NOMO-1 treated with dmso at 0.1 percent for 144 hours (cell line): ENCODE measurements around the gene VWCE.
"Not testable (repeated sequence)": the region's sequence is repeated elsewhere in the genome, so short reads cannot be mapped to it uniquely, and the experiment has no call there.

Source experiments
- DNase-seq: peaks from one replicate; lab custom pipeline; 2025; ENCODE audit not compliant: unreplicated experiment; lab: John Stamatoyannopoulos, UW

VWCE gene

DNA sequence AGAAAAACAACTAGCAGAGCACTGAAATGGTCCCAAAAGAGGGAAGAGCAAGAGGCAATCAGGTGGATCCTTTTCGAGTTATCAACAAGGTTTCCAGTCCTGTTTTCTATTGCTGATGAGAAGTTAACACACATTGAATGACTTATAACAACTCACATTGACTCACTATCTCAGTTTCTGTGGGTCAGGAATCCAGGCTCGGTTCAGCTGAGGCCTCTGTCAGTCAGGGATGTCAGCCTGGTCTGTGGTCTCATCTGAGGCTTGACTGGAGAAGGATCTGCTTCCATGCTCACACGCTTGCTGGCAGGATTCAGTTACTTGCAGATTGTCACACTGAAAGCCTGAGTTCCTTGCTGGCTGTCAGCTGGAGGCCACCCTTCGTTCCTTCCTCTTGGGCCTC is 76.8 kb downstream of the VWCE start:
- not testable (repeated sequence) for DNase-seq

DNA sequence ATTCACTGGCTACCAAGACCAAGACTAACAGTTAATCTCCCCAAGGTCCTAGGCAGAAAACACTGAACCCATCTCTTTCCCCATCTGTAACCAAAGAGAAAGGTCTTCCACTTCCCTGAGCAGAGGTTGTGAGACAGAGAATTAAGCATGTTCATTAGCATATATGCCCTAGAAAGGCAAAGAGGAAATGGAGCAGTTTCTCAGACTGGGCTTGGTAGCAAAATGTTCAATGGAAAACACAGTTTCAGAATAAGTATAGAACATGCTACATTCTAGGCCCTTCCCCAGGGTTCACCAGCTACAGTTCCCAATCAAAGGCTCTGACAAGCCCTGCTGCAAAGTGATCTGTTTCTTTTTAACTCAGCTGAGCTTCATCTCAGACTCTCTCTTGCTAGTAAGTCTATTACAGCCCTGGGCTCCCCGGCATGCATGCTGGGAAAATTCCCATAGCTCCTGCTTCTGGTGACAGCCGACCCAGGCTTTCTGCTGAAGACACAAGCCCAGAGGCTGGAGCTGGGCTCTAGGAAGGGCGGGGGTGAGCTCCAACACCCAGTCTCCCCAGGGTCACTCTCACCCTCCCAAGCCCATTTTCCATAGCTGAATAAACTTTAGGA is 81.3 kb downstream of the VWCE start:
- not testable (repeated sequence) for DNase-seq

DNA sequence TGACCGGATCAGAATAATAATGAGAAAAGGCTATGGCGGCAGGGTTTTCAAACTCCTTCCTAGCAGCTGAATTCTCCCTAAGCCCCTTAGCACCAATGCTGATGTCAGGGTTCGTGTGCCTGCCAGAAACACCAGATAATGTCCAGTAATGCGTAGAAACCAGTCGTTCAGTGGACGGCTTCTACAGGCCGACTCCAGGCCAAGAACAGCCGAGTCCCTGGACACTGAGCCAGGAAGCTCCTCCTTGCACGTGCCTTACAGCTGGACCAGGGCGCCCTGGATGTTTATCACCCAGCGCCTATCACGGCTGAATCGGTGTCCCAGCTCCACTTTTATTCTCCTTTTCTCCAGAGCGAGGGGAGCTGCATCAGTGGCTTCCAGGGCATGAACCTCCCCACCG is 82.9 kb downstream of the VWCE start:
- not testable (repeated sequence) for DNase-seq

DNA sequence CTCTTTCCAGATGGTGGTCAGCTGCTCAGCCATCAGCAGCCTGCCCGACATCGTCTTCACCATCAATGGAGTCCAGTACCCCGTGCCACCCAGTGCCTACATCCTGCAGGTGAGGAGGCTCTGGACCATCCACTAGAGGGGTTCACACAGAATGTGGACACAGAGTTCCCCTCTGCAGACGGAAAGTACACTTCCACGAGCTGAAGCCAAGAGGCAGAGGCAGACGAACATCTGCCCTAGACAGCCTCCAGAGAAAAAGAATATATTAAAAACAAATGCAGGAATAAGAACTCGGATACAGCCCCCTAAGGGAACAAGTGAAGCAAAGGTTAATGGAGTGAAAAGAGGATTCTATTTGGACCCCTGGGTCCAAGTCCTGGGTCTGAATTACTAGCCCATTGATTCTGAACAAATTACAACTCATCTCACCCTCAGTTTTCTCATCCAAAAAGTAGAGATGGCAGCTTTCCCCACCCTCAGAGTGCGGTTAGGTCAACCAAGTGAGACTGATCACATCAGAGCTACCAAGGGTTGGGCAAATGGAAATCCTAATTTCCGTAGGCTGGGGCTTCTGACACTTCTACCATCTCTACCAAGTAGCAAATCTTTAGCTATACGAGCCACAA is 83.7 kb downstream of the VWCE start:
- DNase-seq: not testable (repeated sequence)

DNA sequence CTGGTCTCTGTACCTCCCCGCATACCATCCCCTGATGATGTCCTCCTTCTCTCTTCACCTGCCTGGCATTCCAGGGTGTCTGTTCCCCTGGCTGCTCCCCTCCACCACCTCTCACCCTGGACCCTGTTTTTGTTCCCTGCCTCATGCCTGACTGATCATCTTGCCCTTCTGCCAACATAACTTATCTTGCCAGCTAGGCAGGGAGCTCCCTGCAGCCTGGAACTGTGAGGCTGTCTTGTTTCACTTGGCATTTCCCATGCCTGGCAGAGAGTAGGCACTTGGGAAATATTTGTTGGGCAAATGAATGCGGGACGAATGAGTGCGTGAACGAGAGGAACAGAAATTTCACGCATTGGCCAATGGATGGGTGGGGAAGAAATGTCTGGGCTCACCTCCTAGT is 84.5 kb downstream of the VWCE start:
- not testable (repeated sequence) for DNase-seq
